ENCODE results near the gene DEDD2.

DEDD2 gene

GRCh38 chr19:42248270-42249148 lies 31.0 kb upstream of the DEDD2 start:
- no peak for DNase-seq (ENCODE audit: low read depth in 2 of 2, low spot score in 1 of 2)

- no peak for DNase-seq (ENCODE audit: low read depth in 2 of 2, low spot score in 1 of 2)
Measured at GRCh38 chr19:42247640-42248199, 30.2 kb upstream of the DEDD2 start.

GRCh38 chr19:42246922-42247639 lies 29.6 kb upstream of the DEDD2 start:
- no peak for DNase-seq (ENCODE audit: low read depth in 2 of 2, low spot score in 1 of 2)

GRCh38 chr19:42246143-42246921 lies 28.9 kb upstream of the DEDD2 start:
- DNase-seq (ENCODE audit: low read depth in 2 of 2, low spot score in 1 of 2), result no peak

GRCh38 chr19:42245231-42245630 lies 27.8 kb upstream of the DEDD2 start:
- no peak for DNase-seq (ENCODE audit: low read depth in 2 of 2, low spot score in 1 of 2)

- peak; percentile 72 to 85 for DNase-seq (ENCODE audit: low read depth in 2 of 2, low spot score in 1 of 2)
Measured at GRCh38 chr19:42244347-42245220, 27.1 kb upstream of the DEDD2 start.

GRCh38 chr19:42242512-42243409 lies 25.3 kb upstream of the DEDD2 start, which contains the start of gene GSK3A:
Gene GSK3A (minus strand): TSS chr19:42242602. CDS start chr19:42242465, 137 bp downstream.
- peak; percentile 81 to 91 for DNase-seq (ENCODE audit: low read depth in 2 of 2, low spot score in 1 of 2)

- DNase-seq (ENCODE audit: low read depth in 2 of 2, low spot score in 1 of 2), result no peak
Measured at GRCh38 chr19:42242069-42242511, 24.6 kb upstream of the DEDD2 start.

GRCh38 chr19:42241279-42241678 lies 23.8 kb upstream of the DEDD2 start:
- no peak for DNase-seq (ENCODE audit: low read depth in 2 of 2, low spot score in 1 of 2)

- no peak for DNase-seq (ENCODE audit: low read depth in 2 of 2, low spot score in 1 of 2)
Measured at GRCh38 chr19:42239544-42240220, 22.2 kb upstream of the DEDD2 start.

GRCh38 chr19:42235181-42235580 lies 17.7 kb upstream of the DEDD2 start:
- DNase-seq (ENCODE audit: low read depth in 2 of 2, low spot score in 1 of 2), result no peak

GRCh38 chr19:42234364-42234763 lies 16.9 kb upstream of the DEDD2 start:
- DNase-seq (ENCODE audit: low read depth in 2 of 2, low spot score in 1 of 2), result no peak

- no peak for DNase-seq (ENCODE audit: low read depth in 2 of 2, low spot score in 1 of 2)
Measured at GRCh38 chr19:42233678-42234292, 16.3 kb upstream of the DEDD2 start.

- no peak for DNase-seq (ENCODE audit: low read depth in 2 of 2, low spot score in 1 of 2)
Measured at GRCh38 chr19:42233106-42233505, 15.6 kb upstream of the DEDD2 start.

- no peak for DNase-seq (ENCODE audit: low read depth in 2 of 2, low spot score in 1 of 2)
Measured at GRCh38 chr19:42232435-42232834, 15.0 kb upstream of the DEDD2 start.

GRCh38 chr19:42230571-42230970 lies 13.1 kb upstream of the DEDD2 start:
- DNase-seq (ENCODE audit: low read depth in 2 of 2, low spot score in 1 of 2), result no peak

GRCh38 chr19:42229855-42230351 lies 12.4 kb upstream of the DEDD2 start:
- no peak for DNase-seq (ENCODE audit: low read depth in 2 of 2, low spot score in 1 of 2)

- no peak for DNase-seq (ENCODE audit: low read depth in 2 of 2, low spot score in 1 of 2)
Measured at GRCh38 chr19:42229301-42229854, 11.9 kb upstream of the DEDD2 start.
